CD4-positive, alpha-beta memory T cell (primary cell): ENCODE data around the gene RASA3. TPM values are rescaled to one million over a fixed set of nuclear protein-coding genes. Genes with fewer than 3 reads are reported as not detected.

Experiments
- CTCF ChIA-PET: fragments of 350-600 bp; sonication (Branson Sonifier 250); formaldehyde crosslinking; loops from one replicate; lab custom pipeline; 2021; ENCODE audit warnings: inconsistent platforms; ENCODE audit not compliant: partially characterized antibody; lab: Charles Lee
- POLR2A ChIA-PET: fragments of 350-600 bp; sonication (Branson Sonifier 250); formaldehyde crosslinking; loops from one replicate; lab custom pipeline; 2021; ENCODE audit not compliant: partially characterized antibody; lab: Charles Lee
- DNase-seq, 5 donors: peaks; one replicate each; pipeline versions ENCODE4 v3.0.0 to v3.0.0-alpha.2; 2020 to 2022; ENCODE audit warnings: mixed read lengths in 1 of 5
- H3K27ac ChIP-seq: one replicate; pipeline ENCODE4 v1.7.0; 2013; ENCODE audit warnings: low read depth, low read length
- H3K27me3 ChIP-seq: 2 replicates; pipeline ENCODE4 v1.7.0; 2013; ENCODE audit warnings: mild to moderate bottlenecking, low read length, moderate library complexity; ENCODE audit not compliant: insufficient read depth
- H3K36me3 ChIP-seq: 2 replicates; pipeline ENCODE4 v1.7.0; 2013; ENCODE audit warnings: mild to moderate bottlenecking, low read length, moderate library complexity; ENCODE audit not compliant: insufficient read depth
- H3K4me1 ChIP-seq: 2 replicates; pipeline ENCODE4 v1.7.0; 2013; ENCODE audit warnings: mild to moderate bottlenecking, low read length, moderate library complexity; ENCODE audit not compliant: insufficient read depth
- H3K4me3 ChIP-seq, 2 donors: one replicate each; pipeline ENCODE4 v1.7.0; 2013; ENCODE audit warnings: low read length in 2 of 2, mild to moderate bottlenecking in 1 of 2
- H3K9me3 ChIP-seq, 2 donors: one replicate each; pipeline ENCODE4 v1.7.0; 2013; ENCODE audit warnings: low read length in 2 of 2, control low read depth in 1 of 2; ENCODE audit not compliant: control insufficient read depth in 1 of 2
- H3K27ac Mint-ChIP-seq, 7 donors: one replicate each; pipeline ENCODE4 v1.8.0; 2020 to 2021; ENCODE audit warnings: mixed read lengths in 7 of 7, mild to moderate bottlenecking in 6 of 7, inconsistent platforms in 3 of 7, moderate library complexity in 3 of 7
- H3K27me3 Mint-ChIP-seq, 2 donors: one replicate each; pipeline ENCODE4 v1.8.0; 2020 to 2021; ENCODE audit warnings: mixed read lengths in 2 of 2
- H3K36me3 Mint-ChIP-seq, 2 donors: one replicate each; pipeline ENCODE4 v1.8.0; 2020 to 2021; ENCODE audit warnings: mixed read lengths in 2 of 2, inconsistent platforms in 1 of 2, mild to moderate bottlenecking in 1 of 2
- H3K4me1 Mint-ChIP-seq, 4 donors: one replicate each; pipeline ENCODE4 v1.8.0; 2020 to 2021; ENCODE audit warnings: mixed read lengths in 4 of 4, mild to moderate bottlenecking in 1 of 4
- H3K4me3 Mint-ChIP-seq, 8 donors: one replicate each; pipeline ENCODE4 v1.8.0; 2020 to 2021; ENCODE audit warnings: mixed read lengths in 8 of 8, mild to moderate bottlenecking in 7 of 8, moderate library complexity in 6 of 8, inconsistent platforms in 3 of 8
- H3K9me3 Mint-ChIP-seq, 8 donors: one replicate each; pipeline ENCODE4 v1.8.0; 2020 to 2021; ENCODE audit warnings: mixed read lengths in 8 of 8, mild to moderate bottlenecking in 5 of 8, inconsistent platforms in 3 of 8, moderate library complexity in 1 of 8
- intact Hi-C: fragments of 100-400 bp; cut with micrococcal nuclease; formaldehyde crosslinking; loops from one replicate; pipeline ENCODE4 v1.15.1; 2023
- polyA plus RNA-seq, 2 donors: library from polyadenylated mRNA; unstranded; fragments of 300-500 nt; fragmentation: Illumina TruSeq; gene quantifications; one replicate each; pipeline ENCODE4 v1.2.3, GENCODE V29; 2021
- total RNA-seq, 2 experiments: library from RNA; stranded (reverse); gene quantifications; one replicate each; pipeline ENCODE4 v1.2.3, GENCODE V29; 2021

Gene RASA3
- total and polyA plus RNA-seq, 4 experiments from 2014 or later: 65.5 to 174 (median 156) TPM

DNA sequence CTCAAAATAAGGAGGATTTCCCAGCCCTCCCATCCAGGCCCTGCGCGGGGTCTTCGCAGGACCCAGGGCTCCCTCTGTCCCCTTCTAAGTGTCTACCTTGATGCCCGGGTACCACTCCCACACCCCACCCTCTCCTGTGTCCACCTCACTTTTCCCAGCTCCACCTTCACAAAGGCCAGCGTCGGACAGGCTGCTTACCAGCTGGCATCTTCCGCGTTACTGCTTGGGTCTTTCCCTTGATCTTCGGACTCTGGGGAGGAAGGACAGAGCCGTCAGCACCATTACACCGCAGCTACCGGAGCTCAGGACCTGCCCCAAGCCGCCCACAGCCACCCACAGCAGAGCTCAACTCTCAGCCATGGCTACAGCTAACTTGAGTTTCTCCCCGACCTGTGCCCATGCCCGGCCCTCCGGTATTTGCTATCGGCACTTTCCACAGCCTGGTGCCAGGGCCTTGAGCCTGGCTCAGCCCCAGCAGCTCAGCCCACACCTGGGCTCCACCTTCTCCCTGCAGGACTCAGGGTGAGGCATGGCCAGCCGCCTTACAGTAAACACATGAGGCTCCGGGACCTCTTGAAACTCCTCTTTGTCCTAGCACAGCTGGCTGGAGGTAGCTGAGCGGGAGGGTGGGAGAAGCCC, 162.3 kb downstream of the RASA3 start:
- ChIA-PET POLR2A (interaction anchor here (0.9 to 1.9 kb wide), 2 partner anchors 12 to 33 kb away, joined by 3 to 4 read pairs; no protein-coding TSS in a partner anchor), CTCF (no interaction called here)
- H3K9me3 Mint-ChIP-seq: peaks cover 0 to 8% (median 0%) of the 10 kb centered on the region in 8 donors
- intact Hi-C loops: loop anchor here (10.0 kb wide), 1 partner anchor 145 kb away; no protein-coding TSS in a partner anchor
- Histone ChIP-seq H3K4me3 (no peak overlapping the region), H3K27me3 (no peaks in the 10 kb centered on the region), H3K27ac (no peak overlapping the region), H3K4me1 (no peaks in the 10 kb centered on the region), H3K36me3 (peaks cover 32% of the 10 kb centered on the region), H3K9me3 (no peaks in the 10 kb centered on the region)
- no peaks in the 10 kb centered on the region for H3K4me1 Mint-ChIP-seq
- peak overlapping the region in 2 of 8 donors; percentile 8 to 49 for H3K4me3 Mint-ChIP-seq
- H3K27me3 Mint-ChIP-seq: no peaks in the 10 kb centered on the region
- H3K36me3 Mint-ChIP-seq: peaks cover 19 to 38% of the 10 kb centered on the region in 2 donors
- peak overlapping the region in 4 of 7 donors; percentile 12 to 75 (median 57) for H3K27ac Mint-ChIP-seq
- DNase-seq: no peak

DNA sequence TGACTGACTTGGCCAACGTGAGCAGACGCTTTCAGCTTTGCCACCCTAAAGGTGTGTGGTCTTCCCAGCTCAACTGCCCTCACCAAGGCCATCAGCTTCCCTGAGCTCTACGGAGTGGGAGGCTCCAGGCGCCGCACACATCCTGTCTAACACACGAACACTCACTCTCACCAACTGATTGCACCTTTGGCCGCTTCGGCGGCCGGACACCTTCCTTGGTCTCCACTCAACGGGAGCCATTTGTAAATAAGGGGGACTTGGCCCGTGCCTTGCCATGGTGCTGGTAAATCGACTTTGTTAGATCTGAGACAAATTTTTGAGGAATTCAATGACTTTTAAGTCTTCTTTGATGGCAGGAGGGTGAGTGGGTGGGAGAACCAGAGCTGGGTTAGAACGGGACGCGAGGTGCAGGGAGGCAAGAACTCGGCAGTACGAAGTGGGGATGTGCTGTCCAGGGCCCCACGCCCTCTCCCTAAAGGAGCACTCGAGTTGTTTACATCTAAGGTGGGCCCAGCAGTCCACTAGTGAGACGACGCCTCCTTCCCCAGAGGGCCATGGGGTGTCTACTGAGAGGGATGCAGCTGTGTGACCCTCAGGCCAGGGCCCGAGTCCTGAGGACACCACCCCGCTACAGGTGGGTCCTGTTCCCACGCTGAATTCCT, 163.0 kb downstream of the RASA3 start:
- Mint-ChIP-seq H3K27ac (peak overlapping the region in 2 of 7 donors; percentile 36 to 82), H3K36me3 (peaks cover 19 to 36% of the 10 kb centered on the region in 2 donors), H3K4me3 (no peak overlapping the region), H3K9me3 (peaks cover 0 to 8% (median 0%) of the 10 kb centered on the region in 8 donors), H3K27me3 (no peaks in the 10 kb centered on the region), H3K4me1 (no peaks in the 10 kb centered on the region)
- H3K9me3 ChIP-seq: no peaks in the 10 kb centered on the region
- H3K27ac ChIP-seq: no peak overlapping the region
- no peak for DNase-seq
- intact Hi-C loops: no loop called here
- no peak overlapping the region for H3K4me3 ChIP-seq
- H3K27me3 ChIP-seq: no peaks in the 10 kb centered on the region
- H3K4me1 ChIP-seq: no peaks in the 10 kb centered on the region
- CTCF ChIA-PET: no interaction called here
- peaks cover 26% of the 10 kb centered on the region for H3K36me3 ChIP-seq
- POLR2A ChIA-PET: interaction anchor here (0.9 to 1.9 kb wide), 2 partner anchors 12 to 34 kb away, joined by 3 to 4 read pairs; no protein-coding TSS in a partner anchor

DNA sequence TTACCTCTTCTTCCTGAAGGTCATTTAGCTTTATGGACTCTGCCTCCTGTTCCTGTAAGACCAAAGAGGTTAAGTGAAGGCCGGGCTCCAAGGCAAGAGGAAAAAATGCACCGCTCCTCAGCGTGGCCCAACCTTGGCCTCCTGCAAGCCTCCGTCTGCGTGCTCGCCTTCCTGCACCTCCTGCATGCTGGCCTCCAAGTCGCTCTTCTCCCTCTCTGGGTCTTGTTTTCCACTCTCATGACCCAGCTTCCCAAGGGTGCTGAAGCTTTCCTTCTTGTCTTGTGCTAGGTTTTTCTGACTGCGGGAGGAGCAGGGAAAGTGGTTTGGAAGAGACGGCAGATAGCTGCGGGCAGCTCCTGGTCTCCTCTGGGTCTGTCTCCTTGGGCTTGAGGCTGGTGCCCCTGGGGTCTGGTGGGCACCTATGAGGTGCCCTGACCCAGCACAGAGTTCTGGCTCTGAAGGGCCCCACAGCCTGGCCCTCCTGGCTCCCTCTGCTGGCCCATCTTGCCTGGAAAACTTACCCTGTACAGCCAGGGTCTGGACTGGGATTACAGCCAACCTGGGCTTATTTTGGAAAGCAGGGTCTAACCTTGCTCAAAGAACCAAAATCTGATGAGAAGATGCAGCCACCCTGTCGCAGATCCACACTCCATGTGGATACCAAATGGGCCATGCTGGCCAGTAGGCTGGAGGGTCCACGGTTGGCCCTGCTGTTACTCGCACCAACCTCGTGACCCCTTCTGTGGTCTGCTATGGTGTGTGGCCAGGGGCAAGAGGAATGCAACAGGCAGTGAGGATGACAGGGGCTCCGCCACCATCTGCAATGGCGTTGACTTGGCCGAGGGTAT, 163.7 kb downstream of the RASA3 start:
- Mint-ChIP-seq H3K4me3 (peak overlapping the region in 2 of 8 donors; percentile 4 to 8), H3K4me1 (no peaks in the 10 kb centered on the region), H3K36me3 (peaks cover 19 to 38% of the 10 kb centered on the region in 2 donors), H3K9me3 (peaks cover 0 to 9% (median 0%) of the 10 kb centered on the region in 8 donors), H3K27ac (peak overlapping the region in 2 of 7 donors; percentile 5 to 59), H3K27me3 (no peaks in the 10 kb centered on the region)
- no peak overlapping the region for H3K4me3 ChIP-seq
- H3K36me3 ChIP-seq: peaks cover 24% of the 10 kb centered on the region
- no peak for DNase-seq
- H3K27ac ChIP-seq: no peak overlapping the region
- POLR2A ChIA-PET: interaction anchor here (1.9 kb wide), 1 partner anchor 13 kb away, joined by 4 read pairs; no protein-coding TSS in a partner anchor
- CTCF ChIA-PET: no interaction called here
- intact Hi-C loops: no loop called here
- H3K27me3 ChIP-seq: no peaks in the 10 kb centered on the region
- H3K9me3 ChIP-seq: no peaks in the 10 kb centered on the region
- H3K4me1 ChIP-seq: no peaks in the 10 kb centered on the region

DNA sequence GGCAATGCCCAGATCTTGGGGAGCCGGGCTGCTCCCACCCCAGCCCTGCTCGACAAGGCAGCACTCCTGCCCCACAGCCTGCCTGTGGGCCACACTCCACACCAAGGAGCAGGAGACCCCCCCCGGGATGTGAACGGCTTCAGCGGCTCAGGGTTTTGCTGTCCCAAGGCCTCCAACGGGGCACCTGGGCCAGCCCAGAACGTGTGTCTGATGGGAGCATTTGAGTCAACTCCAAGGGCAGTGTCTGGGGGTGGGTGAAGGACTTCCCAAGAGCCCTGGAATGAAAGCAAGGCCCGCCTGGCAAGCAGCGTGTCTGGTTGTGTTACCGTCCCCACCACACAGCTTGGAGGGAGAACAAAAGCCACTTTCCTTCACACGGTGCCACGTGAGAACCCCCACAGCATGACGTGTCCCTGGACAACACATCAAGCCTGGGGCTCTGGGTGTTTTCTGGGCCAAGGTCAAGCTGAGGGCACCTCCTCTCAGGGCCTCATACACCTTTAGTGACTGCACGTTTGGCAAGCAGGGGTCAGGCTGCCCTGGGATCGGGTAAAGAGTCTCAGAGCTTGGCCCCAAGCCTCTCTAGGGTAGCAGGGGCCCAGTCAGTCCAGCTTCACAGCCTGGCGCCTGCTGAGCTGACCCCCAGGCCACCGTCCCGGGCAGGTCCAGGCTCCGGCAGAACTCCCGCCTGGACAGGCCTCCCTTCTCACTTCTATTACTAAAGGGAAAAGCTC, 164.5 kb downstream of the RASA3 start:
- CTCF ChIA-PET: no interaction called here

DNA sequence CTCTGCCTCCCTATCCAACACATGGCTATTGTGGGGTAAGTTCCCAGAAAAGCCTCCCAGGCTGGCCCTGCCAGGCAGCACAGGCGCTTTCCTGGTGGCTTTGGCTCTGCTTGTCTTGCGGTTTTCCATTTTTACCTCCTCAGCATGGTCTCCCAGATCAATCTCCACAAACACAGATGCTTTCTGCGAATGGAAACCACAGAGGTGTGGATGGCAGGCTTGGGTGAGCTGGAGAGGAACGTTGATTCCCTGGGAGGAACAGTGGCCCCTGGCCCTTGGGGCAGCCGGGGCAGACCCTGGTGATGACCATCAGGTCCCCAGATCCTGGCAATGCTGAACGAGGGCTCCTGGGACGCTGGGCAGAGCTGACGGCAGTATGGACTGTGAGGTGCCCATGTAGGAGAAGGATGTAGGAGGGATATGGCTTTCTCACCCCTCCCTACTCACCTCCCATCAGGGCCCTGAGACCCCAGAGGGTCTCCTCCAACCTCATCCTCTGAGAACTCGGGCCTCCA, 165.2 kb downstream of the RASA3 start:
- H3K9me3 Mint-ChIP-seq: peaks cover 0 to 6% (median 0%) of the 10 kb centered on the region in 8 donors
- no peak for DNase-seq
- intact Hi-C loops: no loop called here
- H3K9me3 ChIP-seq: no peaks in the 10 kb centered on the region
- no peak overlapping the region for H3K4me3 ChIP-seq
- peaks cover 17% of the 10 kb centered on the region for H3K36me3 ChIP-seq
- no peaks in the 10 kb centered on the region for H3K4me1 ChIP-seq
- no peaks in the 10 kb centered on the region for H3K4me1 Mint-ChIP-seq
- peak overlapping the region in 2 of 7 donors; percentile 4 to 62 for H3K27ac Mint-ChIP-seq
- ChIA-PET CTCF (no interaction called here), POLR2A (no interaction called here)
- no peaks in the 10 kb centered on the region for H3K27me3 ChIP-seq
- H3K27ac ChIP-seq: no peak overlapping the region
- H3K4me3 Mint-ChIP-seq: no peak overlapping the region
- H3K27me3 Mint-ChIP-seq: no peaks in the 10 kb centered on the region
- H3K36me3 Mint-ChIP-seq: peaks cover 16 to 33% of the 10 kb centered on the region in 2 donors

More for the DNA sequence above, 164.5 kb downstream of the RASA3 start:
- Histone ChIP-seq H3K4me1 (no peaks in the 10 kb centered on the region), H3K4me3 (no peak overlapping the region), H3K27ac (no peak overlapping the region), H3K27me3 (no peaks in the 10 kb centered on the region), H3K36me3 (peaks cover 17% of the 10 kb centered on the region), H3K9me3 (no peaks in the 10 kb centered on the region)
- Mint-ChIP-seq H3K4me1 (no peaks in the 10 kb centered on the region), H3K36me3 (peaks cover 16 to 32% of the 10 kb centered on the region in 2 donors), H3K27ac (peak overlapping the region in 2 of 7 donors; percentile 3 to 46), H3K4me3 (no peak overlapping the region), H3K9me3 (peaks cover 0 to 6% (median 0%) of the 10 kb centered on the region in 8 donors), H3K27me3 (no peaks in the 10 kb centered on the region)
- intact Hi-C loops: no loop called here
- no peak for DNase-seq
- POLR2A ChIA-PET: no interaction called here

DNA sequence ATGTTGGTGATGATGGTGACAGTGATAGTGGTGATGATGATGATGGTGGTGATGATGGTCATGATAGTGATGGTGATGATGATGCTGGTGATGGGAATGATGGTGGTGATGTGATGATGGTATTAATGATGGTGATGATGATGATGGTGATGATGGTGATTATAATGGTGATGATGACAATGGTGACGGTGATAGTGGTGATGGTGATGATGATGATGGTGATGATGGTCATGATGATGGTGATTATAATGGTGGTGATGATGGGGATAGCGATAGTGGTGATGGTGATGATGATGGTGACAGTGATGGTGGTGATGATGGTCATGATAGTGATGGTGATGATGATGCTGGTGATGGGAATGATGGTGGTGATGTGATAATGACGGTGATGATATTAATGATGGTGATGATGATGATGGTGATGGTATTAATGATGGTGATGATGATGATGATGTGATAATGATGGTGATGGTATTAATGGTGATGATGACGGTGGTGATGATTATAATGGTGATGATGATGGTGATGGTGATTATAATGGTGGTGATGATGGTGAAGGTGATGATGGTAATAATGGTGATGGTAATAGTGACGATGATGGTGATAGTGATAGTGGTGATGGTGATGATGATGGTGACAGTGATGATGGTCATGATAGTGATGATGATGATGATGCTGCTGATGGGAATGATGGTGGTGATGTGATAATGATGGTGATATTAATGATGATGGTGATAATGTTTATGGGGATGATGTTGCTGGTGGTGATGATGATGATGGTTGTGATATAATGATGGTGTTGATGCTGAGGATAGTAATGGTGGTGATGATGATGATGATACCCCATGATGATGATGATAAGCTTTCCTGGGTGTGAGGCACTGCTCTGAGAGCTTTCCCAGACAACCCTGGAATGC, 166.2 kb downstream of the RASA3 start:
- Mint-ChIP-seq H3K4me3 (no peak overlapping the region), H3K9me3 (peaks cover 0 to 8% (median 0%) of the 10 kb centered on the region in 8 donors), H3K36me3 (peaks cover 14 to 29% of the 10 kb centered on the region in 2 donors), H3K27me3 (no peaks in the 10 kb centered on the region), H3K27ac (no peak overlapping the region), H3K4me1 (peaks cover 0 to 3% (median 0%) of the 10 kb centered on the region in 4 donors)
- Histone ChIP-seq H3K4me1 (no peaks in the 10 kb centered on the region), H3K36me3 (peaks cover 17% of the 10 kb centered on the region), H3K27ac (no peak overlapping the region), H3K27me3 (no peaks in the 10 kb centered on the region), H3K4me3 (no peak overlapping the region), H3K9me3 (no peaks in the 10 kb centered on the region)
- intact Hi-C loops: no loop called here
- DNase-seq: no peak
- ChIA-PET POLR2A (no interaction called here), CTCF (no interaction called here)
